GM06990 (cell line): ENCODE results near the gene ARMC2.

Experiments used
- DNase-seq: peaks from one replicate; pipeline ENCODE4 v3.0.0-alpha.2; 2011; ENCODE audit not compliant: insufficient read length; ENCODE audit errors: extremely low read depth
- H3K27me3 ChIP-seq: replicated peaks from 2 replicates; pipeline ENCODE4 v1.6.0; 2011; ENCODE audit warnings: low read length; ENCODE audit not compliant: control insufficient read depth, insufficient read depth
- H3K36me3 ChIP-seq: 2 replicates; pipeline ENCODE4 v1.5.1; 2011; ENCODE audit warnings: low read length; ENCODE audit not compliant: control insufficient read depth, insufficient read depth
- H3K4me3 ChIP-seq: replicated peaks from 2 replicates; pipeline ENCODE4 v1.5.1; 2011; ENCODE audit warnings: low read depth, mild to moderate bottlenecking, control low read depth, low read length
- TF ChIP-seq, protein P1 (sequence below): IDR thresholded peaks from 2 replicates; pipeline ENCODE4 v1.5.1; 2011; ENCODE audit warnings: low read length, control low read depth, mild to moderate bottlenecking, inconsistent platforms; ENCODE audit not compliant: insufficient read depth, poor library complexity, severe bottlenecking

Gene ARMC2

DNA sequence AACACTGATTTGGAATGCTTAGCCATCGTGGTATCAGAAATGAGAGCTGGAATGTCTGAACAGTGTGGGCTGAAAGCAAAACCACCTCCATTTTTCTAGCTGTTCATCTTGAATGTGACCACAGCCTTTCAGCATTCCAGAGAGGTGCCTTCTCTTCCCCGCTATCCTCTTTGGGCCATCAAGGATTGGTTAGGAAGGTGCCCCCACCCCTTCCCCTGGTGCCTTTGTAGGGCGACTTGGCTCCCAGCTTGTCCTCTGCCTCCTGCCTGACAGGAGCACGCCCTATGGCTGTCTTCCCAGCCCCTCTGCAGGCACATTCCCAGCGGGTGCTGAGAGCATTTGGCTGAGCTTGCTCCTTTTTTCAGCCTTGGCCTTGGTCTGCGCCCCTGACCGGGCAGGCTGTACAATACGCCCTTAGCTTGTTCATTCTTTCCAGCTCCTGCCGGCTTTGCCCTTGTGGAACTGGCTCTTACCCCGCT is 97.5 kb downstream of the ARMC2 start:
- Histone ChIP-seq H3K36me3 (no peaks in the 10 kb centered on the region), H3K27me3 (no peaks in the 10 kb centered on the region; the same call in 1 of the 2 replicates), H3K4me3 (no peak overlapping the region)
- TF ChIP-seq, protein P1, sequence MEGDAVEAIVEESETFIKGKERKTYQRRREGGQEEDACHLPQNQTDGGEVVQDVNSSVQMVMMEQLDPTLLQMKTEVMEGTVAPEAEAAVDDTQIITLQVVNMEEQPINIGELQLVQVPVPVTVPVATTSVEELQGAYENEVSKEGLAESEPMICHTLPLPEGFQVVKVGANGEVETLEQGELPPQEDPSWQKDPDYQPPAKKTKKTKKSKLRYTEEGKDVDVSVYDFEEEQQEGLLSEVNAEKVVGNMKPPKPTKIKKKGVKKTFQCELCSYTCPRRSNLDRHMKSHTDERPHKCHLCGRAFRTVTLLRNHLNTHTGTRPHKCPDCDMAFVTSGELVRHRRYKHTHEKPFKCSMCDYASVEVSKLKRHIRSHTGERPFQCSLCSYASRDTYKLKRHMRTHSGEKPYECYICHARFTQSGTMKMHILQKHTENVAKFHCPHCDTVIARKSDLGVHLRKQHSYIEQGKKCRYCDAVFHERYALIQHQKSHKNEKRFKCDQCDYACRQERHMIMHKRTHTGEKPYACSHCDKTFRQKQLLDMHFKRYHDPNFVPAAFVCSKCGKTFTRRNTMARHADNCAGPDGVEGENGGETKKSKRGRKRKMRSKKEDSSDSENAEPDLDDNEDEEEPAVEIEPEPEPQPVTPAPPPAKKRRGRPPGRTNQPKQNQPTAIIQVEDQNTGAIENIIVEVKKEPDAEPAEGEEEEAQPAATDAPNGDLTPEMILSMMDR: no peak
- DNase-seq: no peak

DNA sequence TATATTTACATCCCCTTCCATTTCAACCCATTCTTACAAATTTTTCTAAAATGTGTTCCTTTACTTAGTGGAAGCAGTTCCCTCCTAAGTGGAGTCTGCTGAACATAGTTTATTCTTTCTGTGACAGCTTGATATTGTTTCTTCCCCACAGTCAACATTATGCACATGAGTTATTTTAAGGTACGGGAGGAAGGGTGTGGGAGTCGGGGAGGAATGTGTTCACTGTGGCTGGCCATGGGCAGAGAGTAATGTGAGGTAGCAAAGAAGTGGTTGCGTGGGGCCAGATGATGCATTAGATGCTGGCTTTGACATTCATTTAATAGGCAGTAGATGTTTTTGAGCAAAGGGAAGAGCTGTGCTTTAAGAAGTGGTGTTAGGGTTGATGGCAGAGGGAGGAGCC is 98.5 kb downstream of the ARMC2 start:
- no peak for DNase-seq
- TF ChIP-seq, protein P1: no peak
- no peak overlapping the region for H3K4me3 ChIP-seq
- H3K27me3 ChIP-seq: no peaks in the 10 kb centered on the region; the same call in 1 of the 2 replicates
- H3K36me3 ChIP-seq: no peaks in the 10 kb centered on the region

DNA sequence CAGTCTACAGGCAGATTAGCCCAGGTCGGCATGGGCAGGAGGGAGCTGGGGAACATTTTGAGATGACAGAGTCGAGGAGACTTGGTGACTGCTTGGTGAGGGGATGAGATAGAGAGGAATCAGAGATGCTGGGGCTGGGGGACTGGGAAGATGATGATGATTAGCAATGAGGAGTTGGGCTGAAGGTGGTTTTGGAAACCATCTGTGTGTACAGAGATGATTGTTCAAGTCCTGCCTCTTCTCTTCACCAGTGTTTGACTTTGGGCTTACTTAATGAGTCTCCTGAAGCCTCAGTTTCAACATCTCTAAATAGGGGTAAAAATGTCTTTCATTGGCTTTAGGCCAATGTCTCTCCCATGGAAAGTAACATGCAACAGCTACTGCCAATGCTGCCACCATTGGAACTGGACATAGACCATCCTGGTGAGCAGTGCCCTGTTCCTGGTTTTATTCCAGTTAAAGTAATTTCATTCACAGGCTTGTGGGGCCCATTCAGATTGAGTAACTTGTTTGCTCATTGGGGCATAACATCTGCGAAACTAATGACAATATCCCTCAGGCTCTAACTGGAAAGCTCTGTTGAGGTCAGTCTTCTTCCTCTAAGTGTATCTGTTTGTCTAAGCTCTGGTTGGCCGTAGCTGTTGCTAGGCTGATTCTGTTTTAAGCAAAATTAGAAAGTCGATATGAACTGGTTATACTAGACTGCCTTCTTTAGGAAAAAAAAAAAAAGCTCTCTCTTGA is 99.1 kb downstream of the ARMC2 start:
- no peak for DNase-seq
- H3K4me3 ChIP-seq: no peak overlapping the region
- H3K27me3 ChIP-seq: no peaks in the 10 kb centered on the region; the same call in 1 of the 2 replicates
- H3K36me3 ChIP-seq: no peaks in the 10 kb centered on the region
- TF ChIP-seq, protein P1: no peak

DNA sequence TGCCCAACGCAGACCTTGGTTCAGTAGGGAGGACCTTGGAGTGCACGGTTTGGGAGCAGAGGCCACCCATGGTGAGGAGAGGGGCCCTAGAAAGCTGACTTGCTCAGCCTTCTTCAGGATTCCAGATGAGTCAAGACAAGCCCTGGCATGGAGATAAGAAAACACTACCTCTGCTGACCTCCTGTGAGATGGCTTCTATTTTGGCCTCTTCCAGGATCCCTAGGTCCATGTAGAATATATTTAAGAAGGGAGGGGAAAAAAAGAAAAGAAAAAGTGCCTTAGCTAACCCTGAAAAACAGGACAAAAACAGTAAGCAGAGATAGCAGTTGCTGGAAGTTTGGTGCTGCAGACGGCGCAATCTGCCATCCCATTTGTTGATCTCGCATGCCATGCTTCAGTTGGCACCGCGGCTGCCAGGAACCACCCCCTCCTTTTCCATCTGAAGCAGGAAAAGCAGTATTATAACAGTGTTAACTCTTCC is 100.0 kb downstream of the ARMC2 start:
- Histone ChIP-seq H3K36me3 (no peaks in the 10 kb centered on the region), H3K4me3 (no peak overlapping the region), H3K27me3 (no peaks in the 10 kb centered on the region; the same call in 1 of the 2 replicates)
- TF ChIP-seq, protein P1: no peak
- DNase-seq: no peak

DNA sequence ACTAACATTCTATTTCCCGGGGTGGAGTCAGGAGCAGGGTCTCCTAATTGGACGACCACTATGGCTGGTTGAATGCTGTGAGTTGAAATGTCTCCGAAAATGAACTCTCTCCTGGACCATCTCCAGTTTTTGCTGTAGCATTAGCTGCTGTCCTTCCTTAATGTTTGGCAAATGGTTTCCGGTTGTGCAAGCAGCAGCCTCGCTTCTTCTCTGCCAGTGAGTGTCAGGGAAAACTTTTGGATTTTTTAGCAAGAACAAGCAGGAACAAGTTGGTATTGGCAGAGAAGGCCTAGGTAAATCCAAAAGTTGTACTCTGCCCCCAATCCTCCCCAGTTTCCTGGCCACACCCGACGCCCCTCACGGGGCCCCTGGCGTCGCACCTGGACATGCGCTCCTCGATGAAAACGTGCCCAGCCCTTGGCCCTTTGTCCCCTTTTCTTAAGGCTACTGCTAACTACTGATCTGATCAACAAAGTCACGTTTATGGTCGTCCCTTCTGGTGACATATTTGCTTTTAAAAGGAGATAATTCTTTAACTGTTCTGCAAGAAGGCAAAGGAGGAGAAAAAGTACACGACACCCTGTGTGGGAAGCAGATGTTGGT is 103.2 kb downstream of the ARMC2 start:
- no peaks in the 10 kb centered on the region; the same call in 1 of the 2 replicates for H3K27me3 ChIP-seq
- no peak overlapping the region for H3K4me3 ChIP-seq
- DNase-seq: no peak
- H3K36me3 ChIP-seq: no peaks in the 10 kb centered on the region
- TF ChIP-seq, protein P1: no peak
